Mucosa of gallbladder (tissue), 1 donor: Measurements from ENCODE around the gene ACOT7. TPM values are rescaled to one million over a fixed set of nuclear protein-coding genes. Genes with fewer than 3 reads are reported as not detected.

ENCODE experiments used
- DNase-seq: peaks from one replicate; pipeline ENCODE4 v3.0.0-alpha.2; 2020; ENCODE audit warnings: low spot score
- total RNA-seq: library from RNA; stranded (reverse); gene quantifications from one replicate; pipeline ENCODE4 v1.2.1, GENCODE V29; 2021
- donor health status: DM: no; HTN: no; CAD: no.

ACOT7 gene
- total RNA-seq, 1 donor from 2014 or later, result 21.4 TPM

DNA sequence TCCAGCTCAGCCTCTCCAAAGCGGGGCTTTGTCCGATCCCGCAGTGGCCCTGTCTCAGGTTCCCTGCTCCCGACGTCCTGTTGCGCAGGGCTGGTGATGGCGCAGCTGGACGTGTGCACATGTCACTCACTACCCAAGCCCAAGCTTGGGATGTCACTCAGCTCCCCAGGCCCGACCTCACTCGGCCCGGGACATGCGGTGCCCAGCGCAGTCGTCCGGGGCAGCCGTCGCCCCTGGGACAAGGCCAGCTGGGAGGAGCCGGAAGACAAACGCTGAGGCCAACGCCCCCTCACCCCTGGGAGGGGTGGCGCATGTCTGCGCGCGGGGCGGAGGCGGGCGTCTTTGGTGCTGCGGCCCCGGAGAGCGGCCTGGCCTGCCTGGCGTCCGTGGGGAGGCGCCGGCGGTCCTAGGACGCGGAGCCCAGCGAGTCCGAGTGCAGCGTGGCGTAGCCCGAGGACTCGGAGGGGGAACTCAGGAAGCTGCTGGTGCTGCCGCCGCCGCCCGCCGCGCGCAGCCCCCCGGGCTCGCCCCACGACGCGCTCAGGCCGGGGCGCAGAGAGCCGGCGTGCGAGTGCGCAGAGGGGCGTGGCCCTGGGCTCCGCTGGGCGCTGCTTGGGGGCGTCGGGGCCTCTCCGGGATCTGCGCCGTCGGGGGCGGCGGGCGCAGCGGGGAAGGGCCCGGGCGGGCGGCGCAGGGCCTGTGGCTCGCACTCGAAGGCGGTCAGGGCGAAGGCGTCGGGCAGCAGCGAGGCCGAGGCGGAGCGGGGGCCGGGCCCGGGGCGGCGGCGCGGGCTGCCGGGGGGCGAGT lies 144.4 kb downstream of the ACOT7 start:
- DNase-seq, result no peak

GRCh38 chr1:6248161-6248776 lies 145.3 kb downstream of the ACOT7 start:
- DNase-seq, result no peak

DNA sequence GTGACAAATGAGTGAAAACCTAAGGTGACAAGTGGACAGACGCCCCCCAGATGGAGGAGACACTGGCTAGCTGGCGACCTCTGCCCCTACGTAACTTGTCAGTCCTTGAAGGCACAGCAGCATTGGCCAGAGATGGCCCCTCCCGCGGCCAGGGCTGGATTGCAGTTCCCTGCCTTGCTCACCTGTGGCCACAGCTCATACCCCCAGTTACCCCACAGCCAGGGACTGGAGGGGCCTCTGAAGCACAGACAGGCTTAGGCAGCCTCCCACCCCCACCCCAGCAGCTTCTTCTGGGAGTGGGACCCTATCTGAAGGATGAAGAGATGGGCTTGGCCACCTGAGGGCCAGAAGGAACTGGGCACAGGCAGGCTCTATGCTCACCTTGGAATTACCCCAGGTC lies 145.9 kb downstream of the ACOT7 start:
- no peak for DNase-seq

DNA sequence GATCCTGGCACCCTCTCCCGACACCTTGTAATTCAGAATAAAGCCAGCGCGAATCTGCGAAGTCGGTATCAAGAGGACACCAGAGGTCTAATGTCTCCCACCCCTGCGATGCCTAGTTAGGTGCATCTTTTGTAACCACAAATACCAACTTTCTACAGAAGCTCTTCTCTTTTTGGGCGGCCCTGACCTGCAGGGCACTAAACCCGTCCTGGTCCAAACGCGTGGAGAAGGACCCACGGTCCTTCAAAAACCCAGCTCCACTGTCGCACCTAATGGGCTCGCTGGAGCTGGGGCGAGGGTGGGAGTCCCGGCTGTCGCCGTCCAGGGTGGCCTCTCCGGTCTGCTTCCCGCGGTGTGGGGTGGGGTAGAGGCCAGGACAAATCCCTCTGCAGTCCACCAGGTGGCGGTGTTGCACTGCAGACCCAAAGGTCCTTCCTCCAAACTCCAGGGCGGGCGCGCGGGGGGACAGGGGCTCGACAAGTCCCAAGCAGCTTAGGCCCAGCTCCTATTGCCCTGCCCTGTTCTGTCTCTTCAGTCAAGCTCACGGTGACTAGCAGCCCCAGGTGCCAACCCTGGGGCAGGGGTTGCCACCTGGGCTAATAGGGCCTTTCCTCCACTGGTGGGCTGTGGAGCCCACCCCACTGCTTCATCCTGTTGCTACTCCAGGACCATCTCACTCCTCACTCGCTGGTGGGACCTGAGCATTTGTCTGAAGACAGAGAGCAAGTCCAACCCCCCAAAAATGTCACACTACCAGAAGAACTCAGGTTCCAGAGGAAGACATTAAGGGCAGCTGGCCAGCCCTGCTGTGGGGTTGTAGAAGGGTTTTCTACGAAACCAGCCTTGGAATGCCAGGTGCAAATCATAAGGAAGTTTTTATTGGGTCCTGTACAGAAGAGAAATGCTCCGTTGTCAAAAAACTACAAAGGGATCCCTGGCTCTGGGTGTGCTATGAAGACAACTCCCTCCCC lies 146.8 kb downstream of the ACOT7 start:
- peak; percentile 74 for DNase-seq

- DNase-seq, result no peak
Observed at GRCh38 chr1:6245869-6246496, 147.6 kb downstream of the ACOT7 start.

DNA sequence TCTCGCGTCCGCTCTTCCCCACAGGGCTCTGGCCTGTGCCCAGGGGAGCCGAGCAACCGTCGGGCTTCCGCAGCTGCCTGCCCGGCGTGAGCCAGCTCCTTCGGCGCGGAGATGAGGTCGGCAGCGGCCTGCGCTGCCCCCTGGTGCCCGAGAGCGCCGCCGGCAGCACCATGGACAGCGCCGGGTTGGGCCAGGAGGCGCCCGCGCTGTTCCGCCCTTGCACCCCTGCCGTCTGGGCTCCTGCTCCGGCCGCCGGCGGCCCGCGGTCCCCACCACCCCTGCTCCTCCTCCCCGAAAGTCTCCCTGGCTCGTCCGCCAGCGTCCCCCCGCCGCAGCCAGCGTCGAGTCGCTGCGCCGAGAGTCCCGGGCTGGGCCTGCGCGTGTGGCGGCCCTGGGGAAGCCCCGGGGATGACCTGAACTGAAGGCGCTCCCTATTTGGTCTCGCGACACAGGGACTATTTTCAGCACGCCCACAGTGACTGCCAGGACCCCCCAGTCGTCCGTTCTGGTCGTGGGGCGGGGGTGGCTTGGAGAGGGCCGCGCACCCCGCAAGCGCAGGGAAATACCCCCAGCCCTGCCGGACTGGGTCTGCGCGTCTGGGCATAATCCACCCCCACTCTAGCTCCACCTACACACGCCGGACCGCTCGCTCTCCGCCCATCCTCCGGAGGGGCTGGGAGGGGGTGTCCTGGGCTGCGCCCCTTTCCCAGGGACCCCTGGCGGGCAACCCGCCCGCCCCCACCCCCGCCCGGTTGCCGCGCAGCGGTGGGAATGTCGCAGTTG lies 148.3 kb downstream of the ACOT7 start:
- DNase-seq, result peak; percentile 79

DNA sequence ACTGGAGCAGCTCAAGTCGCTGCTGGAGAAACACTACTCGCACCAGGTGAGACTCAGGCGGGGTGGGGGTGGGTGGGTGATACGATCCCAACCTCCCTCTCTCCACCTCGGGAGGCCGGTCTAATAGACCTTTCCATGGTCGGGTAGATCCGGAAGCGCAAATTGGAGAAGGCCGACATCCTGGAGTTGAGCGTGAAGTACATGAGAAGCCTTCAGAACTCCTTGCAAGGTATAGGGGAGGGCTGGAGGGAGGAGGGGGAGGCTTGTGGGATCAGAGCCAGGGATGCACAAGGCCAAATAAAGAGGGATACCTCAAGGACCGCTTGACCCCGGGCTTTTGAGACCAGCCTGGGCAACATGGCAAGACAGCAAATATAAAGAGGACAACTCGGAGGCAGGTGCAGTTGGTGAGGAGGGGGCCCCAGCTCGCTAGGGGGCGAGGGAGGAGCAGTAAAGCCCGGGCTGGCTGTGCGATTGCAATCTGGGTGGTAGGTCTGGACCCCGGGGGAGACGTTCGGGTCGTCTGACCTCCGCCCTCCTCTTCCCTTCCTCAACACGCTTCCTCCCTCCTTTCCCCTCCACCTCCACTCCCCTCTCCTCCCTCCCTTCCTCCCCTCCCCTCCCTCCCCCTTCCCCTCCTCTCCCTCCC lies 149.0 kb downstream of the ACOT7 start:
- no peak for DNase-seq

GRCh38 chr1:6243993-6244392 lies 149.6 kb downstream of the ACOT7 start, which contains the start of gene HES3:
HES3 (plus strand) TSS chr1:6244179; CDS start chr1:6244366, 187 bp downstream.
- no peak for DNase-seq

DNA sequence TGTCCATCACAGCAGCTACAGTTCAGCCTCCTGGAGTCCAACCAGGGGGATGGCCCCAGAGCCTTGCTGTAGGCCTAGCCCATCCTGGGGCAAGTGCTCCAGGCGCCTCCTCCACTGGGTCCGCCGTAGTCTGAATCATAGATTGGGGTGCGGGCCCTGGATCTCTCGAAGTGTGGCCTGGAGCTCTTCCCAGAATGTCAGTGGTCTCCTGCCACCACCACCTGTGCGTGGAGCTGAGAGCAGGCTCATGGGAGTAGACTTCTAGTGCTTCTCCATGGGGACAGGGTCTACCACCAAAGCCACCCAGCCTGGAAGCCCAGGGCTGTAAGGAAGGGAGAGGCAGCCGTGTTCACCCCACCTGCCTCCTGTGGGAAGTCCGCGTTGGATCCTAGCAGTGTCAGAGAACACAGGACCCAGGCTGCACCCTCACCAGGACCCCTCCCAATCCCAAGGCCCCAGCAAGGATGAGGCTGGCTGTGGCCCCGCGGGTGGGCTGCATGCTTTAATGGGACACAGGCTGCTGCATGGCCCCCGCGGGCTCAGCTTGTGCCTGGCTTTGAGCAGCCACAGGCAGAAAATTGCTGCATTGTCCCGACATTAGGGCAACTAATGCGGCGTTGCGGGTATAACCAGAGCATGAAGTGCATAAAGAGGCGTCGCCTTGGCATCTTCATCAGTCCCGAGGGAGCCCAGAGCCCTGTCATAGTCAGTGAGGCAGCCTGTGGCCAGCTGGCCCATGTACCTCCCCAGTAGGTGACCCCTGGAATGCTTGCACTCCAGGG lies 150.3 kb downstream of the ACOT7 start:
- no peak for DNase-seq

DNA sequence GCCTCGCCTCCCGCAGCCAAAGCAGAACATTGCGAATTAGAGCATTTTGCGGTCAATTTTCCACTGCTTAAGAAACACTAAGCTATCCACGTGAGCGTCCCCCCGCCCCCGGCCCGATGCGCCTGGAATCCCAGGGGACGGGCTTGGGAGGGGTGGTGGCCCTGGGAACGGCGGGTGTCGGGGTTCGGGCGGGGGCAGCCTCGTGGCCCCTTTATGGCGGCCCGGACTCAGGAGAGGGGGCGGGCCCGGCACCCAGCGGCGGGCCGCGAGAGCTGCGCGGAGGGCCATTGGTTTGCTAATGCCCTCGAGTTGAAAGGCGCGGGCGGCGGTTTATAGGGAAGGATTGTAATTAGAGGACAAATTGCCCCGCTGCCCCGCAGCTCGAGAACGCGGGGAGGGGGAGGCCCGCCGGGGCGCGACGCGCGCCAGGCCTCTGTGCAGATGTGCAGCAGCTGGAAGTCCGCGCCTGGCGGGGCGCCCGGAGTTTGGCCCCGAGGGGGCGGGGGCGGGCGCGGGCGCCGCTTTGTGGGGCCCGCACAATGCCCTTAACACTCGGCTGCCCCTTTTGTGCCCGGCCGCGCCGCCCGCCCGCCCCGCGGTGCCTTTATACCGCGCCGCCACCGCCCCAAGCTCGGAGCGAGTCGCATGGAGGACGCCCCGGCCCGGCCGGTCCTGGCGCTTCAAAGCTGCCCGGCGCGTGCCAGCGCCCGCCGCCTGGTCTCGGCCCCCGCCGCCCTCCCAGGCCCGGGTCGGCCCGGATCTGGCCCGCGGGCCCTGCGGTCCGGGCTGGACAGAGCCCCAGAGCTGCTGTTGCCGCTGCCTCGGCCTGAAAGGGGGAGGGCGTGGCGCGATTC lies 151.5 kb downstream of the ACOT7 start:
- DNase-seq, result no peak

DNA sequence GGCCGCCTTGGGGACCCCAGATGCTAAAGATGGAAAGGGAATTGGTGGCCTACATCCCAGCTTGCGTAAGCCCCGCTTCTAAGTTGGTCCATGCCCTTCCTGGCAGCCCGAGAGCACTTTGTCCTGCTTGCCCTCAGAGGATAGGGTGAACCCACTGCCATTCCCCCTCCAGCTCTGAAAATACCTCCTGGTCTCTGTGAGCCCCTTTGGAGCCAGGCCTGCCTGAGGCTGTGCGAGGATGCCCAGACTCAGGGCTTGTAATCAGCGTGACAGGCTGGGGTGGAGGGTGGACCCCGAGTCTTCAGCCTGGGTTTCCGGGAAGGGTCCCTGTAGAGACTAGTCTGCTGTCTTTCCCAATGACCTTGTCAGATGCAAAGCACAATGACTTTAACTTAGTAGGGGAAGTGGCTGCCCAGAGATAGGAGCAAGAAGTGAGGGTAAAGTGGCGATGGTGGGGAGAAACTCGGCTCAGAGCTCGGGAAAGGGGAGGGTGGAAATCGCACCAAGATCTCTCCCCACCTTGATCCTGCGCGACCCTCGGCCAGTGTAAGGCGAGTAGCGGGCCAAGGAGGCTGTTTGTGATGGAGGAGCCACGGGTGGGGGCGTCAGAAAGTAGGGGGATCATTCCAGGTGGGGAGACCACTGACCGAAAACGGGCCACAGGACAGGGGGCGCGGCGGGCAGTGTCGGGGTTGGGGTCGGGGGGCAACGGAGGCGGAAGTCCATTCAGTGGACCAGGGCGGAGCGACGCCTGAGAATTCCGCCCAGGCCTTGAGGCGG lies 152.3 kb downstream of the ACOT7 start:
- DNase-seq, result no peak

GRCh38 chr1:6239950-6240768 lies 153.4 kb downstream of the ACOT7 start:
- no peak for DNase-seq

DNA sequence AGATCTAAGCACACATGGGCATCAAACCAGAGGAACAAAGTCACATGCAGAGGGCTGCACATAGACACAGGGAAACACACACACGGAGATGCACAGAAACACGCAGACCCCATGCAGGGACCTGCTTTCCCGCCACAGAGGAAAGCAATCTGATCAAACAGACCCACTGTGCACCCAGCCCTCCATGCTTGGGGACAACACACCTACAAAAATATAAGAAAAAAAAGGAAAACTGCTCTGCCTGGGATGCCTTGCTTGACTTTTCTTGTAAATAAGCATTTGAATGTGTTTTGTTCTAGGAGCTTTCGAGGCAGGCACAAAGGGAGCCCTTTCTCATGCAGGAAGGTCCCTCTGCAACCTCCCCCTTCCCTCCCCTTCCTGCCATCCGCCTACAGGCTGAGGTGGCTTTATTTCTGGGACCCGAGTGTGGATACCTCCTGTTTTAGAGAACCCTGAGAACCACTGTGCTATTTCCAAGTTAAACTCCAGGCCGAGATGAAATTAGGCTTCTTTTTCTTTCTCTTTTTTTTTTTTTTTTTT lies 154.3 kb downstream of the ACOT7 start:
- DNase-seq, result no peak

DNA sequence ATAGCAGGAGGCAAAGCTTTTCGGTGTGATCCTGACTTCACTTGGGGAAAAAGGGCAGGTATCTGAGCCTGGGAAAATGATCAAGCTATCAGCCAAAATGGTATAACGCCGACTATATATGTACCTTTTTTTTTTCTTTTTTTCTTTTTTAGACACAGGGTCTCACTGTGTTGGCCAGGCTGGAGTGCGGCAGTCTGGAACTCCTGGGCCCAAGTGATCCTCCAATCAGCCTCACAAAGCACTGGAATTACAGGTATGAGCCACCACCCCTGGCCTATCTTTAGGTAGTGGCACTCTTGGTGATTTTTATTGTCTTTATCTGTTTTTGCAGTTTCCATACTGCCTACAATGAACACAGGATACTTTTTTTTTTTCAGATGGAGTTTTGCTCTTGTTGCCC lies 156.5 kb downstream of the ACOT7 start:
- DNase-seq, result no peak

- DNase-seq, result no peak
Observed at GRCh38 chr1:6235296-6235677, 158.3 kb downstream of the ACOT7 start.

DNA sequence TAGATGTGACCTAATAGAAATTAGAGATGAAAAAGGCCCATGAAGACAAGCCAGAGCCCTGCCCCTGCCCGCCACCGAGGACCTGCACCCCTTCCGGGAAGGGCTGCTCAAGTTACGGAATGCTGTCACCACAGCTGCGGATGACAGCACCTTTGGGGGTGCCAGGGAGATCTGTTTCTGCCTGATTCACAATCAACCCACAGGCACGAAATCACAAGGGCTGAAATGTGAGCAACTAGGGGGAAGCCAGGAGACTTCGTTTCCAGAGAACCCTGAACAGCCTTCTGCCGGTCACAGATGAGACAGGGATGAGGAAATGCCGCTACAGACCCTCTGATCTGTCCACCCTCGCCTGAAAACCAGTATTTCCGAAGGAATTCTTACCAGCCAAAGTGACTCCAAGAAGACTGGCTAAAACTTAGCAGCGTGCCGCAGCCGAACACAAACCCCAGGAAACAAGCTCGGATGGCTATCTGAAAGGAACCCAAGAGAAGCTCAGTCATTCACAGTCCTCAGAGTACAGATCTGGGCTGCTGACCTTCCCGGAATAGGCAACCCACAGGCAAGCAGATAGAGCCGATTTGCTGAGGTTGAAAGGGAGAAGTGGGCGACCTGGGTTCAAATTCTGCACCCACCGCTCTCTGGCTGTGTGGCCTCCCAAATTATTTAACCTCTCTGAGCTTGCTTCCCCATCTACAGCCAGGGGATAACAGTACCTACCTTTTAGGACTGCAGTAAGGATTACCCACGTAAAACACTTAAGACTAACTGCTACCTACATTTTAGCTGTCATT lies 158.9 kb downstream of the ACOT7 start:
- no peak for DNase-seq
